NCI-H1417 (cell line): Measurements from ENCODE around the gene ZNF93.
"Not testable (repeated sequence)": the region's sequence is repeated elsewhere in the genome, so short reads cannot be mapped to it uniquely, and the experiment has no call there.

Source experiments
- DNase-seq, 3 experiments: peaks; one replicate each; lab custom pipeline; 2025; lab: John Stamatoyannopoulos, UW

The ZNF93 gene

DNA sequence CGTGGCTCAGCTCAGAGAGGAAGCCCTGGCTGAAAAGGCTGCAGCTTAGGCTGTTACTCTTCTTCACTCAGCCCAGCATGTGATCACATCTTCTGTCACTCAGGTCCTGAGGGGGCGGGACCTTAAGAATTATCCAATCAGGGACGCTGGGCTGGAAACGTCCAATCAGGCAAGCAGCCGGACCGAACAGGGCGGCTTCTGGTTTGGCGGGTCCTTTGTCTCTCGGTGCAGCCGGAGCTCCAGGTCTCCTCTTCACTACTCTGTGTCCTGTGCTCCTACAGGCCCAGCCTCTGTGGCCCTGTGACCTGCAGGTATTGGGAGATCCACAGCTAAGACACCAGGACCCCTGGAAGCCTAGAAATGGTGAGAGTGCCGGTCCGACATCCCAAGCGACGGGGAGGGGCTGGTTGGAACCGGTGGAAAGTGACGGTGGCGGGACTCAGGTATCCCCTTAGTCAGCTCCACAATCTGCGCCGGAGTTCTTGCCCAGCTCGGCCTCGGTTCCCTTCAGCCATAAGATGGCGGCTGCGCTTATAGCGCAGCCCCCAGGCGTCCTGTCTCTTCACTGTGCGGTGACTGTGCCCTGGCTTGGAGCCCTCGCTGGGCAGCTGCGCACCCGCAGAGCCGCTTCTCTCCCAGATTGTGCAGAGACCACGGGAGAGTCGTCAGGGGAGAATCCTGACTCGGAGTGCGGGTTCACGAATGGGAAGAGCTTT, at the start of gene ZNF93:
TSS of gene ZNF93 (plus strand) at position 218 of the 716 bp plus-strand sequence. CDS start at position 361, 143 bp downstream.
- DNase-seq = peak; percentile 93 to 99 (median 96)

GRCh38 chr19:19851740-19852139, 49.0 kb upstream of the ZNF93 start:
- not testable (repeated sequence) for DNase-seq

DNA sequence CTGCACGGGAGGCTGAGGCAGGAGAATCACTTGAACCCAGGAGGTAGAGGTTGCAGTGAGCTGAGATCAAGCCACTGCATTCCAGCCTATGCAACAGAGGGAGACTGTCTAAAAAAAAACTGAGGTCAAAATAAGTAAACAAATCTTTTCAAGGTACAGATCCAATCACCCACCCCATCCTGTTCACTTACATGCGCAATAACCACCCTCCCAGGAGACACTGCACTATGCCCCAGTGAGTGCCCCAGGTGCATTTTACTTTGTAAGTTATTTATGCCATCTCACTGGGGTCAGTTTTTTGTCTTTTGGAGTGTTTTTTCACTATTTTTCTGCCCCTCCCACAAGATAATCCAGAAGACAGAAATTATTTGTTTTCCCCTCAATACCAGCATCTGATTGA, 42.0 kb upstream of the ZNF93 start:
- no peak for DNase-seq

- DNase-seq = no peak
Measured at GRCh38 chr19:19860756-19861390, 39.9 kb upstream of the ZNF93 start.

DNA sequence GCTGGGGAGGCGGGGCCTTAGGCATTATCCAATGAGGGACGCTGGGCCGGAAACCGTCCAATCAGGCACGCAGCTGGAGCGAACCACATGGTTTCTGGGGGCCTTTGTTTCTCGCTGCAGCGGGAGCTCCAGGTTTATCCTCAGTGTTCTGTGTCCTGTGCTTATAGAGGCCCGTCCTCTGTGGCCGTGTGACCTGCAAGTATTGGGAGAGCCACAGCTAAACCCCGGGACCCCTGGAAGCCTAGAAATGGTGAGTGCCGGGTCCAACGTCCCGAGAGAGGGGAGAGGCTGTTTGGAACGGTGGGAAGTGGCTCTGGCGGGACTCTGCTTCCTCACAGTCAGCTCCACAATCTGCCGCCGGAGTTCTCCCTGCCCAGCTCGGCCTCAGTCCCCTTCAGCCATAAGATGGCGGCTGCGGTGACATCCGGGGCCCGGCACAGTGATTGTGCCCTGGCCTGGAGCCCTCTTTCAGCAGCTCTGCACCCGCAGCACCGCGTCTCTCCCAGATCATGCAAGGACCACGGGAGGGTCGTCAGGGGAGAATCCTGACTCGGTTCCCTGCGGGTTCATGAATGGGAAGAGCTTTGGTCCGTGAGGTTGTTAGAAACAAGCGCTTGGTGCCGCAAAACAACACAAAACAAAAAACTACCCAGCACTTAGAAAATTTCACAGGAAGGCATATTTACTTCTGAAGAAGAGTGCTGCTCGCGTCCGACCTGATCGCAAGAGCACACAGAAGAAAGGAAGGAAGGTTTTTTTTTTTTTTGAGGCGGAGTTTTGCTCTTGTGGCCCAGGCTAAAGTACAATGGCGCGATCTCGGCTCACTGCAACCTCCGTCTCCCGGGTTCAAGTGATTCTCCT, 34.8 kb upstream of the ZNF93 start, which contains the start of gene ZNF253:
TSS of gene ZNF253 (plus strand) at position 133 of the 861 bp plus-strand sequence. CDS start at position 248, 115 bp downstream.
- peak; percentile 92 to 99 (median 97) for DNase-seq

GRCh38 chr19:19866611-19867248, 34.0 kb upstream of the ZNF93 start:
- DNase-seq = peak in 2 of 3 experiments; percentile 55 to 71

- peak in 1 of 3 experiments; percentile 2 for DNase-seq
Measured at GRCh38 chr19:19870086-19870485, 30.7 kb upstream of the ZNF93 start.

DNA sequence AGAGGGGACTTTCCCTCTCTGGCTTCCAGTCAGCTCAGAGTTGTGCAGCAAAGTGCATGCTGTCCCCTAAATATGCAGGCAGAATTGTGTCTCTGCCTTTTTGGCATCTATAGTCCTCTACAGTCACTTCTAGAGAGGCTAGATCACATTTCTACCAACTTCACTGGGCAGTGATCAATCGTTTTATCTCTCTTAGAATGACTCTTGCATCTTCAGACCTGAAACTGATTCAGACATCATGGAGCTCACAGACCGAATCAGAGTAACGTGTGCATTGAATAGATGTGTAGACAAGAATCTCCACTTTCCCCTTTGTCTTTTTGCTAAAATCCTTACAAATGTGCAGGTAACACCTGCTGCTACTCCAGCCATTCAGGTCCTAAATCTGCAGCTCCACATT, 28.8 kb upstream of the ZNF93 start:
- DNase-seq = no peak

GRCh38 chr19:19873381-19873780, 27.4 kb upstream of the ZNF93 start:
- DNase-seq = no peak

GRCh38 chr19:19877724-19878123, 23.0 kb upstream of the ZNF93 start:
- DNase-seq = no peak

DNA sequence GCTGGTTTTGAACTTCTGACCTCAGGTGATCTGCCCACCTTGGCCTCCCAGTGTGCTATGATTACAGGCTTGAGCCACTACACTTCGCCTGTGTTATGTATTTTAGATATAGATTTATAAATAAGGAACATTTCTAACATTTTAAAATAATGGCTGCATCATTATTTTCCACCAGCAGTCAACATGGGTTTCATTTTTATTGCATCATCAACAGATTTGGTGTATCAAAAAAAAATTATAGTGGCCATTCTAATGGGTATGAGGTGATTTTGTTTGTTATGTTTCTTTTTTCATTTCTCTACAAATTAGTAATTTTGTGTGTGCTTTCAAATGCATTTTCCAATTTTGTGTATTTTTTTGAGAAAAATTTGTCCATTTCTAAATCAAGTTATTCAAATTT, 16.2 kb upstream of the ZNF93 start:
- DNase-seq = no peak

- DNase-seq = not testable (repeated sequence)
Measured at GRCh38 chr19:19892055-19892941, 8.4 kb upstream of the ZNF93 start.

GRCh38 chr19:19900139-19900728, 512 bp upstream of the ZNF93 start:
- peak in 2 of 3 experiments; percentile 58 to 84 for DNase-seq

DNA sequence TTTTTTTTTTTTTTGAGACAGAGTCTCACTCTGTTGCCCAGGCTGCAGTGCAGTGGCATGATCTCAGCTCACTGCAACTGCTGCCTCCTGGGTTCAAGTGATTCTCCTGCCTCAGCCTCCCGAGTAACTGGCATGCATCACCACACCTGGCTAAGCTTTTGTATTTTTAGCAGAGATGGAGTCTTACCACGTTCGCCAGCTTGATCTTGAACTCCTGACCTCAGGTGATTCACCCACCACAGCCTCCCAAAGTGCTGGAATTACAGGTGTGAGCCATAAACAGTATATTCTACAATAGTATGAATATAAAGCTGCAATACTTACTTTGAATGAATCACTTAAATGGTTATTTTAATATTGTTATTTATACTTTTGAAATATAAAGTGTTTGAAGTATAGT, 6.8 kb downstream of the ZNF93 start:
- not testable (repeated sequence) for DNase-seq

- DNase-seq = no peak
Measured at GRCh38 chr19:19909654-19910053, 8.9 kb downstream of the ZNF93 start.

GRCh38 chr19:19911150-19911549, 10.4 kb downstream of the ZNF93 start:
- DNase-seq = no peak

DNA sequence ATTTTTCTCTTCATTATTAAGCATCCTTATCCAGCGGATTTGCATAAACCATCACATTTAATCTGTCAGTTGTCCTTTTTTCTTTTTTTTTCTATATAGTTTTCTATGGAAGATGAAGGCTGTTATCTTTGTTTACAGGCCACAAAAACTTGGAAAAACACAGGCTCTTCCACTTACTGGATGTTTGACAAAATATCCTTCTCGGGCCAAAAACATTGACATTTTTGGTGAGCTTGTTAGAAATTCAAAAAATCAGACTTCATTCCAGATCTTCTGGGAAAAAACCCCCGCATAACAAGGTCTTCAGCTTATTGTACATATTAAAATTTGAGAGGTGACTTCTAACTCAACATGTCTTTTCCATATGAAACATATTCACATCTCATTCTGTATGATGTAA, 13.8 kb downstream of the ZNF93 start:
- no peak for DNase-seq

- DNase-seq = not testable (repeated sequence)
Measured at GRCh38 chr19:19930417-19930816, 29.7 kb downstream of the ZNF93 start.

GRCh38 chr19:19933432-19934314, 32.9 kb downstream of the ZNF93 start:
- DNase-seq = not testable (repeated sequence)
